Lung (tissue), 12 donors: ENCODE measurements around the gene PRKG1. TPM values are rescaled to one million over a fixed set of nuclear protein-coding genes. Genes with fewer than 3 reads are reported as not detected.
A peak's percentile ranks its signal among the peaks of the same experiment; 100 is the strongest.
"Not testable (repeated sequence)": the region's sequence is repeated elsewhere in the genome, so short reads cannot be mapped to it uniquely, and the experiment has no call there.

Source experiments
- ATAC-seq: fragments of 200-7000 bp; cut with Tn5 transposase; one replicate; pipeline ENCODE4 v1.9.1; 2020; ENCODE audit warnings: moderate number of reproducible peaks; ENCODE audit not compliant: insufficient read depth, low FRiP score
- DNase-seq, 3 donors: peaks; one replicate each; pipeline ENCODE4 v3.0.0-alpha.2; 2013 to 2017
- H3K27ac ChIP-seq, 2 donors: one replicate each; pipeline ENCODE4 v1.5.1; 2013; ENCODE audit warnings: mild to moderate bottlenecking in 2 of 2, moderate library complexity in 2 of 2, control low read depth in 1 of 2, inconsistent platforms in 1 of 2, low read depth in 1 of 2, low read length in 1 of 2
- H3K27me3 ChIP-seq, 3 donors: one replicate each; pipeline ENCODE4 v1.5.1; 2013; ENCODE audit warnings: low read length in 2 of 3; ENCODE audit not compliant: control insufficient read depth in 3 of 3, insufficient read depth in 3 of 3
- H3K36me3 ChIP-seq, 4 donors: one replicate each; pipeline ENCODE4 v1.5.1; 2013; ENCODE audit warnings: low read length in 4 of 4, mild to moderate bottlenecking in 1 of 4, moderate library complexity in 1 of 4; ENCODE audit not compliant: control insufficient read depth in 4 of 4, insufficient read depth in 4 of 4
- H3K4me1 ChIP-seq, 5 donors: one replicate each; pipeline ENCODE4 v1.5.1; 2013; ENCODE audit warnings: low read length in 5 of 5, mild to moderate bottlenecking in 2 of 5, moderate library complexity in 1 of 5; ENCODE audit not compliant: control insufficient read depth in 5 of 5, insufficient read depth in 5 of 5
- H3K4me3 ChIP-seq: one replicate; pipeline ENCODE4 v1.5.1; 2013; ENCODE audit warnings: mild to moderate bottlenecking, control low read depth, moderate library complexity
- H3K9ac ChIP-seq, 2 donors: one replicate each; pipeline ENCODE4 v1.5.1; 2013; ENCODE audit warnings: low read length in 2 of 2, control low read depth in 1 of 2; ENCODE audit not compliant: insufficient read depth in 1 of 2
- H3K9me3 ChIP-seq, 4 donors: one replicate each; pipeline ENCODE4 v1.5.1; 2013; ENCODE audit warnings: low read length in 3 of 4, mild to moderate bottlenecking in 1 of 4, moderate library complexity in 1 of 4; ENCODE audit not compliant: control insufficient read depth in 4 of 4, insufficient read depth in 3 of 4
- WGBS, 2 donors: extraction: QIAGEN DNeasy Blood & Tissue Kit; methylation state at CpG; one replicate each; pipeline ENCODE4 v1.1.7; 2013; 5-methylcytosine and 5-hydroxymethylcytosine counted together
- polyA plus RNA-seq, 2 donors: library from polyadenylated mRNA; stranded (reverse); fragments of 200-250 nt; gene quantifications; one replicate each; pipeline ENCODE4 v1.2.1, GENCODE V29; 2013
- total RNA-seq, 2 donors: library from RNA; depleted of rRNA in 1 of 2; stranded (reverse); fragments of >200 nt in 1 of 2; gene quantifications; one replicate each; pipeline ENCODE4 v1.2.1, GENCODE V29; 2014 to 2021
- TF ChIP-seq, protein P1 (sequence below): IDR thresholded peaks from 2 replicates; pipeline ENCODE4 v1.5.1; 2012; ENCODE audit warnings: mild to moderate bottlenecking; ENCODE audit errors: control extremely low read depth, extremely low read depth
- donor health status: control.
- donor health status: control.
- donor health status: Bipolar disorder and iron deficiency.
- donor health status: healthy.
- donor health status: DM: yes; HTN: yes; CAD: no.

PRKG1 gene
- total and polyA plus RNA-seq, 4 donors: 2.1 to 50.8 (median 15.1) TPM

DNA sequence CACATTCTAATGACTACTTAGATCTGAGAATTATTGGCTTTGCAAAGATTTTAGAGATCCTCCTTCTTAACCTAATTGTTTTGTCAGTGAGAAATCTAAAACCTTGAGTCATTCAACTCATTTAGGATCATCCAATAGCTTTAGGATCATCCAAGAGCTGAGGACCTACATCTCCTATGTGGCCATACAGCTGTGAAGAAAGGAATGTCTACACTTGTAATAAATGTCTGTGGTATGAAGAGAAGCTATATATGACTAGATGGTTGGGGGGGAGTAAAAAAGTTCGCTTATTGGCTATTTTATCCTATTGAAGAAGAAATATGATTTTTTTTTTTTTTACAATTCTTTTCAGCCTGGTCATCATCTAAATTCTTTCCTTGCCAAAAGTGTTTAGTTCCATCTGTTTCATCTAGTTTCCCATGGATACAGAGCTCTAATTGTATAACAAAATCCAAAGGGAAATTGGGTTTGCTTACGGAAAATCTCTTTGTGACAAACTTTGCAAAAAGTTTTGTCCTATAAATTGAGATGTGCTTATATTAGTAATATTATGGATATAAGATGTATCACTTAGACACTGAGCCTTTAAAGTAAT lies 196.7 kb downstream of the PRKG1 start:
- Histone ChIP-seq H3K4me1 (peaks cover 0 to 9% (median 0%) of the 10 kb centered on the region in 5 donors), H3K36me3 (no peaks in the 10 kb centered on the region), H3K9ac (no peak overlapping the region), H3K27me3 (no peaks in the 10 kb centered on the region), H3K4me3 (no peak overlapping the region), H3K9me3 (no peaks in the 10 kb centered on the region), H3K27ac (no peak overlapping the region)
- 86 to 91% methylated on average over 2 of the region's 2 CpGs for WGBS, 2 donors
- ATAC-seq: no peak
- no peak for DNase-seq
- TF ChIP-seq, protein P1, sequence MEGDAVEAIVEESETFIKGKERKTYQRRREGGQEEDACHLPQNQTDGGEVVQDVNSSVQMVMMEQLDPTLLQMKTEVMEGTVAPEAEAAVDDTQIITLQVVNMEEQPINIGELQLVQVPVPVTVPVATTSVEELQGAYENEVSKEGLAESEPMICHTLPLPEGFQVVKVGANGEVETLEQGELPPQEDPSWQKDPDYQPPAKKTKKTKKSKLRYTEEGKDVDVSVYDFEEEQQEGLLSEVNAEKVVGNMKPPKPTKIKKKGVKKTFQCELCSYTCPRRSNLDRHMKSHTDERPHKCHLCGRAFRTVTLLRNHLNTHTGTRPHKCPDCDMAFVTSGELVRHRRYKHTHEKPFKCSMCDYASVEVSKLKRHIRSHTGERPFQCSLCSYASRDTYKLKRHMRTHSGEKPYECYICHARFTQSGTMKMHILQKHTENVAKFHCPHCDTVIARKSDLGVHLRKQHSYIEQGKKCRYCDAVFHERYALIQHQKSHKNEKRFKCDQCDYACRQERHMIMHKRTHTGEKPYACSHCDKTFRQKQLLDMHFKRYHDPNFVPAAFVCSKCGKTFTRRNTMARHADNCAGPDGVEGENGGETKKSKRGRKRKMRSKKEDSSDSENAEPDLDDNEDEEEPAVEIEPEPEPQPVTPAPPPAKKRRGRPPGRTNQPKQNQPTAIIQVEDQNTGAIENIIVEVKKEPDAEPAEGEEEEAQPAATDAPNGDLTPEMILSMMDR: no peak

DNA sequence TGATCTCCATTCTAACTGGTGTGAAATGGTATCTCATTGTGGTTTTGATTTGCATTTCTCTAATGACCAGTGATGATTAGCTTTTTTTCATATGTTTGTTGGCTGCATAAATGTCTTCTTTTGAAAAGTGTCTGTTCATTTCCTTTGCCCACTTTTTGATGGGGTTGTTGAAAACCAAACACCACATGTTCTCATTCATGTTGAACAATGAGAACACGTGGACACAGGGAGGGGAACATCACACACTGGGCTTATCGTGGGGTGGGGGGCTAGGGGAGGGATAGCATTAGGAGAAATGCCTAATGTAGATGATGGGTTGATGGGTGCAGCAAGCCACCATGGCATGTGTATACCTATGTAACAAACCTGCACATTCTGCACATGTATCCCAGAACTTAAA lies 197.8 kb downstream of the PRKG1 start:
- not testable (repeated sequence) for H3K27me3 ChIP-seq, H3K9me3 ChIP-seq, H3K27ac ChIP-seq, H3K4me1 ChIP-seq, DNase-seq, H3K4me3 ChIP-seq, H3K9ac ChIP-seq, H3K36me3 ChIP-seq, ATAC-seq
- WGBS, 2 donors: 81 to 94% methylated on average over 2 of the region's 2 CpGs

DNA sequence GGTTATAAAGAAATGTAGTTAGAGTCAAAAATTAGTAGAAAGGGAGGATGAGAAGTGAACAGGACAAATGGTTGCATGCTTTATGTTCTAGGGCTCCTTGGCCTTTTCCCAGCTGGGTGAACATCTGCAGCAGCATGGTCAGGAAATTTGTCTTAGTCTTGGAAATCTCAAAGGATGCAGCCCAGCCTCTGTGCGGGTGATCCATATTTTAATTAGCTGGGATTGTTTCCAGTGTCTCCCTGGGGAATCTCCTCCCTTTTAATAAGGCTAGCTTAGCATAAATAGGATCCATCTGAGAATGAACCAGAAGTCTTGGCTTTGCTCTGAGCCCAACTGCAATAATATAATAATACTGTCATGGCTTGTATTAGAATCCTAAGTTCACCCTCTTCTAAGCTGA lies 198.3 kb downstream of the PRKG1 start:
- Histone ChIP-seq H3K9me3 (no peaks in the 10 kb centered on the region), H3K27ac (no peak overlapping the region), H3K4me3 (no peak overlapping the region), H3K27me3 (no peaks in the 10 kb centered on the region), H3K36me3 (no peaks in the 10 kb centered on the region), H3K9ac (no peak overlapping the region), H3K4me1 (peaks cover 0 to 4% (median 0%) of the 10 kb centered on the region in 5 donors)
- TF ChIP-seq, protein P1: no peak
- DNase-seq (no peak), ATAC-seq (no peak)
- WGBS, 2 donors: 61 to 74% methylated on average over 1 of the region's 1 CpG

DNA sequence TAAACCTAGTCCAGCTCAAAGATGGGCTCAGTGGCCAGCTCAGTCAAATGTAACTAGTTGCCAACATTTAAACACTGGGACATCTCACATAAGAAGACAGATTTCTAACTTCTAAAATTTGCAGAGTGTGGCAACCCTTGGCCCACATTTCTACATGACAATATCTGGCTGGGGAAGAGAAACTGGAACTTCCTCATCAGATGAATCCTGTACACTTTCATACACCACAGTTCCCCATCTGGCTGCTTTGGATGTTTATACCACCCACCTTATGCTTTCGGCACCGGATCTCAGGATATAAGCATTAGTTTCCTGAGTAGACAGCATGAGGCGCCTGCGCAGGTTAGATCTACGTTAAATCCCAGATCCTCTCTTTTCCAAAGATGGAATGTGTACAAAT lies 199.3 kb downstream of the PRKG1 start:
- Histone ChIP-seq H3K27me3 (no peaks in the 10 kb centered on the region), H3K36me3 (no peaks in the 10 kb centered on the region), H3K4me3 (no peak overlapping the region), H3K4me1 (peaks cover 0 to 4% (median 0%) of the 10 kb centered on the region in 5 donors), H3K9ac (no peak overlapping the region), H3K9me3 (no peaks in the 10 kb centered on the region), H3K27ac (no peak overlapping the region)
- no peak for ATAC-seq
- WGBS, 2 donors: 23 to 37% methylated on average over 5 of the region's 5 CpGs
- DNase-seq: peak in 2 of 3 donors; percentile 28 to 32
- TF ChIP-seq, protein P1: no peak

DNA sequence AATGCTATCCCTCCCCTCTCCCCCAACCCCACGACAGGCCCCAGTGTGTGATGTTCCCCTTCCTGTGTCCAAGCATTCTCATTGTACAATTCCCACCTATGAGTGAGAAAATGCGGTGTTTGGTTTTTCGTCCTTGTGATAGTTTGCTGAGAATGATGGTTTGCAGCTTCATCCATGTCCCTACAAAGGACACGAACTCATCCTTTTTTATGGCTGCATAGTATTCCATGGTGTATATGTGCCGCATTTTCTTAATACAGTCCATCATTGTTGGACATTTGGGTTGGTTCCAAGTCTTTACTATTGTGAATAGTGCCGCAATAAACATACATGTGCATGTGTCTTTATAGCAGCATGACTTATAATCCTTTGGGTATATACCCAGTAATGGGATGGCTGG lies 201.8 kb downstream of the PRKG1 start:
- H3K9me3 ChIP-seq, ATAC-seq: not testable (repeated sequence)
- WGBS, 2 donors: 95 to 97% methylated on average over 6 of the region's 6 CpGs

DNA sequence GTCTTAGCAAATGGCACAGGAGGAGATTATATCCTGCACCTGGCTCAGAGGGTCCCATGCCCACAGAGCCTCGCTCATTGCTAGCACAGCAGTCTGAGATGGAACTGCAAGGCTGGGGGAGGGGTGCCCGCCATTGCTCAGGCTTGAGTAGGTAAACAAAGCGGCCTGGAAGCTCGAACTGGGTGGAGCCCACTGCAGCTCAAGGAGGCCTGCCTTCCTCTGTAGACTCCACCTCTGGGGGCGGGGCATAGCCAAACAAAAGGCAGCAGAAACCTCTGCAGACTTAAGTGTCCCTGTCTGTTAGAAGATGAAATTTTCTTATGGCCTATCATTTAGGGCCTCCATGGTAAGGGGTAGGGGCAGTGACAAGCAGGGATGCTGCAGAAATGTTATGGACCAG lies 207.1 kb downstream of the PRKG1 start:
- H3K27ac ChIP-seq, DNase-seq, H3K9me3 ChIP-seq, H3K4me1 ChIP-seq, ATAC-seq, H3K27me3 ChIP-seq, H3K4me3 ChIP-seq, H3K36me3 ChIP-seq, H3K9ac ChIP-seq: not testable (repeated sequence)
- WGBS, 2 donors: 83 to 88% methylated on average over 5 of the region's 5 CpGs

More for the DNA sequence above, 201.8 kb downstream of the PRKG1 start:
- DNase-seq, H3K9ac ChIP-seq, H3K36me3 ChIP-seq, H3K27me3 ChIP-seq, H3K4me3 ChIP-seq, H3K4me1 ChIP-seq, H3K27ac ChIP-seq: not testable (repeated sequence)
